Ishikawa (cell line): ENCODE data around the gene SAMD8.

Experiments
- CEBPB ChIP-seq: IDR thresholded peaks from 2 replicates; pipeline ENCODE4 v1.6.1; 2012
- CREB1 ChIP-seq: IDR thresholded peaks from 2 replicates; pipeline ENCODE4 v1.6.1; 2012; ENCODE audit warnings: low read depth
- EP300 ChIP-seq: IDR thresholded peaks from 2 replicates; pipeline ENCODE4 v1.6.1; 2012; ENCODE audit warnings: borderline replicate concordance
- FOXM1 ChIP-seq: IDR thresholded peaks from 2 replicates; pipeline ENCODE4 v1.6.1; 2012; ENCODE audit warnings: low read depth, borderline replicate concordance
- NFIC ChIP-seq: IDR thresholded peaks from 2 replicates; pipeline ENCODE4 v1.6.1; 2012
- RAD21 ChIP-seq: IDR thresholded peaks from 2 replicates; pipeline ENCODE4 v1.6.1; 2012; ENCODE audit warnings: low read depth
- TAF1 ChIP-seq: IDR thresholded peaks from 2 replicates; pipeline ENCODE4 v1.6.1; 2012; ENCODE audit warnings: low read depth, mild to moderate bottlenecking
- TEAD4 ChIP-seq: IDR thresholded peaks from 2 replicates; pipeline ENCODE4 v1.6.1; 2012
- YY1 ChIP-seq: IDR thresholded peaks from 2 replicates; pipeline ENCODE4 v1.6.1; 2012; ENCODE audit warnings: low read depth

- TF ChIP-seq YY1 (no peak), CEBPB (no peak), EP300 (no peak), TAF1 (no peak), FOXM1 (no peak), NFIC (no peak), RAD21 (no peak), CREB1 (no peak), TEAD4 (no peak)
These were observed 36.6 kb upstream of the SAMD8 start for GRCh38 chr10:75074711-75075445.
